KMS-11 (cell line): ENCODE measurements around the gene USP10.

Source experiments
- H2AFZ ChIP-seq: fragments of 200-600 bp; sonication (generic); 2 replicates; pipeline ENCODE4 v1.6.1; 2016; ENCODE audit warnings: antibody characterized with exemption, mixed run types, low read depth
- H3K27ac ChIP-seq: fragments of 200-600 bp; sonication (generic); 2 replicates; pipeline ENCODE4 v1.6.1; 2016; ENCODE audit warnings: mild to moderate bottlenecking, mixed run types
- H3K27me3 ChIP-seq: fragments of 200-600 bp; sonication (generic); 2 replicates; pipeline ENCODE4 v1.6.1; 2017; ENCODE audit warnings: mild to moderate bottlenecking, low read depth, mixed run types, moderate library complexity; ENCODE audit not compliant: insufficient read depth
- H3K36me3 ChIP-seq: fragments of 200-600 bp; sonication (generic); 2 replicates; pipeline ENCODE4 v1.6.1; 2017; ENCODE audit warnings: mild to moderate bottlenecking, mixed run types; ENCODE audit not compliant: insufficient read depth
- H3K4me1 ChIP-seq: fragments of 200-600 bp; sonication (generic); 2 replicates; pipeline ENCODE4 v1.6.1; 2016; ENCODE audit warnings: mild to moderate bottlenecking, low read depth, mixed run types; ENCODE audit not compliant: poor library complexity, severe bottlenecking
- H3K4me2 ChIP-seq: fragments of 200-600 bp; sonication (generic); 2 replicates; pipeline ENCODE4 v1.7.0; 2016; ENCODE audit warnings: mild to moderate bottlenecking, mixed run types
- H3K4me3 ChIP-seq: fragments of 200-600 bp; sonication (generic); IDR thresholded peaks from 2 replicates; pipeline ENCODE4 v1.6.1; 2017; ENCODE audit warnings: low read depth, low read length, mixed read lengths; ENCODE audit not compliant: insufficient read depth
- H3K79me2 ChIP-seq: fragments of 200-600 bp; sonication (generic); 2 replicates; pipeline ENCODE4 v1.6.1; 2016; ENCODE audit warnings: low read depth, mixed run types; ENCODE audit not compliant: insufficient read depth
- H3K9ac ChIP-seq: fragments of 200-600 bp; sonication (generic); 2 replicates; pipeline ENCODE4 v1.6.1; 2016; ENCODE audit warnings: mild to moderate bottlenecking, mixed run types
- H4K20me1 ChIP-seq: fragments of 200-600 bp; sonication (generic); 2 replicates; pipeline ENCODE4 v1.6.1; 2016; ENCODE audit warnings: mild to moderate bottlenecking, mixed run types; ENCODE audit not compliant: insufficient read depth
- CTCF ChIP-seq: fragments of 200-600 bp; sonication (generic); conservative IDR thresholded peaks from 2 replicates; pipeline ENCODE4 v1.6.1; 2017; ENCODE audit warnings: low read depth, mild to moderate bottlenecking, antibody characterized with exemption, low read length, moderate library complexity, mixed read lengths

USP10 gene

GRCh38 chr16:84739349-84740124 lies 39.7 kb downstream of the USP10 start:
- no peak overlapping the region for H3K27ac ChIP-seq

GRCh38 chr16:84740596-84741116 lies 40.9 kb downstream of the USP10 start:
- H3K4me1 ChIP-seq: peaks cover 28% of the 10 kb centered on the region
- H3K9ac ChIP-seq: no peak overlapping the region
- H2AFZ ChIP-seq: no peak overlapping the region
- TF ChIP-seq CTCF: no peak
- H3K36me3 ChIP-seq: no peaks in the 10 kb centered on the region; the same call in 1 of the 2 replicates
- H3K4me2 ChIP-seq: no peak overlapping the region
- H3K4me3 ChIP-seq: no peak overlapping the region
- H3K79me2 ChIP-seq: peaks cover 61% of the 10 kb centered on the region
- H4K20me1 ChIP-seq: peaks cover 26% of the 10 kb centered on the region
- H3K27me3 ChIP-seq: no peaks in the 10 kb centered on the region
- no peak overlapping the region for H3K27ac ChIP-seq

More at GRCh38 chr16:84739349-84740124, 39.7 kb downstream of the USP10 start:
- no peaks in the 10 kb centered on the region for H3K27me3 ChIP-seq
- no peak overlapping the region for H3K9ac ChIP-seq
- TF ChIP-seq CTCF: no peak
- peaks cover 28% of the 10 kb centered on the region for H3K4me1 ChIP-seq
- no peak overlapping the region for H3K4me2 ChIP-seq
- H2AFZ ChIP-seq: no peak overlapping the region
- H3K4me3 ChIP-seq: no peak overlapping the region
- no peaks in the 10 kb centered on the region for H3K36me3 ChIP-seq
- peaks cover 66% of the 10 kb centered on the region for H3K79me2 ChIP-seq
- H4K20me1 ChIP-seq: peaks cover 26% of the 10 kb centered on the region

- Histone ChIP-seq H4K20me1 (peaks cover 26% of the 10 kb centered on the region), H3K4me3 (no peak overlapping the region), H3K27me3 (no peaks in the 10 kb centered on the region), H2AFZ (no peak overlapping the region), H3K9ac (no peak overlapping the region), H3K27ac (no peak overlapping the region), H3K4me2 (no peak overlapping the region), H3K79me2 (peaks cover 64% of the 10 kb centered on the region), H3K4me1 (peaks cover 28% of the 10 kb centered on the region), H3K36me3 (no peaks in the 10 kb centered on the region; the same call in 1 of the 2 replicates)
- TF ChIP-seq CTCF: no peak
Observed at GRCh38 chr16:84741340-84741830, 41.6 kb downstream of the USP10 start.

GRCh38 chr16:84742641-84743092 lies 42.9 kb downstream of the USP10 start:
- H3K4me3 ChIP-seq: no peak overlapping the region
- H3K4me1 ChIP-seq: peaks cover 22% of the 10 kb centered on the region
- no peaks in the 10 kb centered on the region; the same call in 1 of the 2 replicates for H3K36me3 ChIP-seq
- H3K4me2 ChIP-seq: no peak overlapping the region
- H3K9ac ChIP-seq: no peak overlapping the region
- peaks cover 23% of the 10 kb centered on the region for H4K20me1 ChIP-seq
- H3K27ac ChIP-seq: no peak overlapping the region
- peaks cover 76% of the 10 kb centered on the region for H3K79me2 ChIP-seq
- H2AFZ ChIP-seq: no peak overlapping the region
- H3K27me3 ChIP-seq: no peaks in the 10 kb centered on the region
- no peak for TF ChIP-seq CTCF
